A673 (cell line): Measurements from ENCODE around the gene WDR19. TPM values are rescaled to one million over a fixed set of nuclear protein-coding genes. Genes with fewer than 3 reads are reported as not detected.

Experiments
- BruUV-seq: library from RNA; stranded (reverse); fragments of 400-500 nt; replicated peaks from 2 replicates; lab custom pipeline; 2021; lab: Mats Ljungman, UMichigan
- CTCF ChIA-PET: fragments of 300-600 bp; sonication (Branson Sonifier 250); formaldehyde crosslinking; loops from one replicate; lab custom pipeline; 2022; ENCODE audit warnings: antibody characterized with exemption; lab: Charles Lee
- POLR2A ChIA-PET: fragments of 300-600 bp; sonication (Branson Sonifier 250); formaldehyde crosslinking; loops from one replicate; lab custom pipeline; 2022; ENCODE audit warnings: antibody characterized with exemption; ENCODE audit not compliant: low non-redundant PET; lab: Charles Lee
- DNase-seq: peaks from one replicate; pipeline ENCODE4 v3.0.0-alpha.2; 2015; ENCODE audit warnings: low spot score
- H3K27ac ChIP-seq: fragments of 200-600 bp; sonication (generic); 2 replicates; pipeline ENCODE4 v1.5.1; 2016; ENCODE audit warnings: mixed run types, low read depth, mild to moderate bottlenecking, mixed read lengths, antibody characterized with exemption, low read length; ENCODE audit not compliant: poor library complexity, severe bottlenecking
- H3K27me3 ChIP-seq: fragments of 200-600 bp; sonication (generic); replicated peaks from 2 replicates; pipeline ENCODE4 v1.6.1; 2017; ENCODE audit warnings: mixed run types, low read depth, mild to moderate bottlenecking, mixed read lengths, antibody characterized with exemption, low read length; ENCODE audit not compliant: insufficient read depth, poor library complexity
- H3K36me3 ChIP-seq: fragments of 200-600 bp; sonication (generic); 2 replicates; pipeline ENCODE4 v1.6.1; 2016; ENCODE audit warnings: mixed run types, mild to moderate bottlenecking, mixed read lengths, antibody characterized with exemption, low read length; ENCODE audit not compliant: insufficient read depth, poor library complexity, severe bottlenecking
- H3K4me1 ChIP-seq: fragments of 200-600 bp; sonication (generic); 2 replicates; pipeline ENCODE4 v1.6.1; 2017; ENCODE audit warnings: mixed run types, mild to moderate bottlenecking, mixed read lengths, antibody characterized with exemption, low read length; ENCODE audit not compliant: insufficient read depth, poor library complexity, severe bottlenecking
- H3K4me3 ChIP-seq: fragments of 200-600 bp; sonication (generic); 2 replicates; pipeline ENCODE4 v1.5.1; 2016; ENCODE audit warnings: low read depth, mixed run types, mild to moderate bottlenecking, mixed read lengths, low read length; ENCODE audit not compliant: poor library complexity, severe bottlenecking
- H3K9me3 ChIP-seq: fragments of 200-600 bp; sonication (generic); 2 replicates; pipeline ENCODE4 v1.6.1; 2016; ENCODE audit warnings: mixed run types, low read depth, mild to moderate bottlenecking, mixed read lengths, antibody characterized with exemption, low read length; ENCODE audit not compliant: poor library complexity, severe bottlenecking
- CTCF ChIP-seq: fragments of 300-800, 200-600 bp; sonication (generic); conservative IDR thresholded peaks from 2 replicates; pipeline ENCODE4 v1.5.1; 2017; ENCODE audit warnings: low read depth, mild to moderate bottlenecking, antibody characterized with exemption, low read length, moderate library complexity, mixed read lengths
- EZH2 ChIP-seq: fragments of 200-600 bp; sonication (generic); IDR thresholded peaks from 2 replicates; pipeline ENCODE4 v1.6.1; 2017; ENCODE audit warnings: borderline replicate concordance, low read depth, mild to moderate bottlenecking, mixed read lengths, antibody characterized with exemption, low read length; ENCODE audit not compliant: poor library complexity, severe bottlenecking
- intact Hi-C: fragments of 100-400 bp; cut with micrococcal nuclease; formaldehyde crosslinking; loops from one replicate; pipeline ENCODE4 v1.10.0; 2022; ENCODE audit not compliant: unreplicated experiment
- total RNA-seq: library from RNA; stranded (reverse); gene quantifications from 2 replicates; pipeline ENCODE4 v1.2.3, GENCODE V29; 2021

The WDR19 gene
- total RNA-seq, 1 experiment from 2014 or later = 33.7 TPM

GRCh38 chr4:39233114-39233513, 50.8 kb downstream of the WDR19 start:
- Histone ChIP-seq H3K4me3 (no peak overlapping the region), H3K4me1 (no peaks in the 10 kb centered on the region), H3K36me3 (no peaks in the 10 kb centered on the region), H3K27me3 (no peaks in the 10 kb centered on the region), H3K9me3 (no peaks in the 10 kb centered on the region), H3K27ac (no peak overlapping the region)
- TF ChIP-seq EZH2 (no peak), CTCF (no peak)
- ChIA-PET CTCF (no interaction called here), POLR2A (interaction anchor here (0.9 kb wide), 1 partner anchor 21 kb away, joined by 3 read pairs; no protein-coding TSS in a partner anchor)
- no peak for DNase-seq
- intact Hi-C loops = no loop called here
- BruUV-seq = no TSS peak

DNA sequence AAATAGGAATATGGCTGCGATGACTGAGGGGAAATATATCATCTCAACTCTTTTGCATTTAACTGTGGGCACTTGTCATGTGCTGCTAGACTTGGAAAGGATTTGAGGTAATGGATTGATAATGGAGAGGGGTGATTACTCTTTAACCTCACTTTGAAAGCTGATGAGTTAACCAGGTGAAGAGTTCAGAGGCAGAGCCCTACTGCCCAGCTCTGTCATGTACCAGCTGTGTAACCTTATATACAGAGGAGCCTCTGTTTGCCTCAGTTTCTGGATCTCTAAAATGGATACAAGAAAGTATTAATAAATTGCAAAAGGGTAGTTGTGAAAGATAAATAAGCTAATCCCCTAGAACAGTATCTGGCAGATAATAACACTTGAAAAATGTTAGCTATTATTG, 51.5 kb downstream of the WDR19 start:
- H3K27ac ChIP-seq = no peak overlapping the region
- H3K27me3 ChIP-seq = no peaks in the 10 kb centered on the region
- no peaks in the 10 kb centered on the region for H3K9me3 ChIP-seq
- H3K36me3 ChIP-seq = no peaks in the 10 kb centered on the region
- ChIA-PET POLR2A (interaction anchor here (0.6 kb wide), 1 partner anchor 171 kb away, joined by 3 read pairs; no protein-coding TSS in a partner anchor), CTCF (no interaction called here)
- no peaks in the 10 kb centered on the region for H3K4me1 ChIP-seq
- no TSS peak for BruUV-seq
- H3K4me3 ChIP-seq = no peak overlapping the region
- no peak for DNase-seq
- intact Hi-C loops = no loop called here
- TF ChIP-seq CTCF (no peak), EZH2 (no peak)

- intact Hi-C loops = no loop called here
- no TSS peak for BruUV-seq
- TF ChIP-seq EZH2 (no peak), CTCF (no peak)
- no peak overlapping the region for H3K27ac ChIP-seq
- CTCF ChIA-PET = no interaction called here
- POLR2A ChIA-PET = no interaction called here
- H3K4me1 ChIP-seq = no peaks in the 10 kb centered on the region
- H3K9me3 ChIP-seq = no peaks in the 10 kb centered on the region
- no peak overlapping the region for H3K4me3 ChIP-seq
- H3K27me3 ChIP-seq = no peaks in the 10 kb centered on the region
- no peak for DNase-seq
- H3K36me3 ChIP-seq = no peaks in the 10 kb centered on the region
Measured at GRCh38 chr4:39235021-39235420, 52.7 kb downstream of the WDR19 start.
